VCaP (cell line): ENCODE data around the gene CNOT4.

Experiments used
- H3K27ac ChIP-seq: fragments of 450-650 bp; 2 replicates; pipeline ENCODE4 v1.5.1; 2017
- TF ChIP-seq, protein P1 (sequence below): fragments of 450-650 bp; conservative IDR thresholded peaks from 2 replicates; pipeline ENCODE4 v1.5.1; 2017; ENCODE audit warnings: mild to moderate bottlenecking, moderate library complexity

CNOT4 gene

GRCh38 chr7:135335628-135336139, 174.2 kb downstream of the CNOT4 start:
- H3K27ac ChIP-seq, result peak overlapping the region; percentile 41; the same call in 1 of the 2 replicates
- TF ChIP-seq, protein P1, sequence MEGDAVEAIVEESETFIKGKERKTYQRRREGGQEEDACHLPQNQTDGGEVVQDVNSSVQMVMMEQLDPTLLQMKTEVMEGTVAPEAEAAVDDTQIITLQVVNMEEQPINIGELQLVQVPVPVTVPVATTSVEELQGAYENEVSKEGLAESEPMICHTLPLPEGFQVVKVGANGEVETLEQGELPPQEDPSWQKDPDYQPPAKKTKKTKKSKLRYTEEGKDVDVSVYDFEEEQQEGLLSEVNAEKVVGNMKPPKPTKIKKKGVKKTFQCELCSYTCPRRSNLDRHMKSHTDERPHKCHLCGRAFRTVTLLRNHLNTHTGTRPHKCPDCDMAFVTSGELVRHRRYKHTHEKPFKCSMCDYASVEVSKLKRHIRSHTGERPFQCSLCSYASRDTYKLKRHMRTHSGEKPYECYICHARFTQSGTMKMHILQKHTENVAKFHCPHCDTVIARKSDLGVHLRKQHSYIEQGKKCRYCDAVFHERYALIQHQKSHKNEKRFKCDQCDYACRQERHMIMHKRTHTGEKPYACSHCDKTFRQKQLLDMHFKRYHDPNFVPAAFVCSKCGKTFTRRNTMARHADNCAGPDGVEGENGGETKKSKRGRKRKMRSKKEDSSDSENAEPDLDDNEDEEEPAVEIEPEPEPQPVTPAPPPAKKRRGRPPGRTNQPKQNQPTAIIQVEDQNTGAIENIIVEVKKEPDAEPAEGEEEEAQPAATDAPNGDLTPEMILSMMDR, result peak; percentile 87

DNA sequence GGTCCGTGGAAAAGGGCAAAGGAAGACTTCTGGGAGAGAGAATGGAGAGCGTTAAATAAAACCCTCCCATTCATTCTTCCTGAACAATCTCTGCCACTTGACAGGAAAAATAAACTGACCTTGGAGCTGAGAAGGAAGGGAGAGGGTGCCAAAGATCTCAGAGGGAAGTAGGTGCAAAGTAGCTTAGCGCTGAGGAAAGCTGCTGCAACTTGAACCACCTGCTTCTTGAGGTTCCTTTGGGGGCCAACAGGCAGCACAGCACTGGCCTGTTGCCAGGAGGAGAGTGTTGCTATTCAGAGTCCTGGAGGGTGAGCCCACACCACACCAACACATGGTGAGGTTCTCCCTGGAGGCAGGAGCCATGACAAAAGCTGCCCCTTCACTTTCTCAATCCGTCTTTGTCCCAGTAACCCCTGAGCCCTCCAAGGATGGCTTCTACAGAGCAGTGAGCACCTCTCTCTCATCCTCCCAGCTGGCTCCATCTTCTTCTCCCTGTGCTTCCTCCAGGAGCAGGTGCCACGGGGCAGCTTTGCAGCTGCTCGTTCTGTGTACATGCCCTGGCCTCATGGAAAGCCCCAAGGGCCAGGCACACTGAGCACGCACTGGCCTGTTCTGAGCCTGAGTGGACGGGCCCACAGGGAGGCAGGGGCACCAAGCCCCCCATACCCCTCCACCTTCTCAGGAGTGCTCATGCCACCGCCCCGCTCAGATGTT, 174.9 kb downstream of the CNOT4 start:
- H3K27ac ChIP-seq, result peak overlapping the region; percentile 41; the same call in 1 of the 2 replicates
- TF ChIP-seq, protein P1, result no peak

DNA sequence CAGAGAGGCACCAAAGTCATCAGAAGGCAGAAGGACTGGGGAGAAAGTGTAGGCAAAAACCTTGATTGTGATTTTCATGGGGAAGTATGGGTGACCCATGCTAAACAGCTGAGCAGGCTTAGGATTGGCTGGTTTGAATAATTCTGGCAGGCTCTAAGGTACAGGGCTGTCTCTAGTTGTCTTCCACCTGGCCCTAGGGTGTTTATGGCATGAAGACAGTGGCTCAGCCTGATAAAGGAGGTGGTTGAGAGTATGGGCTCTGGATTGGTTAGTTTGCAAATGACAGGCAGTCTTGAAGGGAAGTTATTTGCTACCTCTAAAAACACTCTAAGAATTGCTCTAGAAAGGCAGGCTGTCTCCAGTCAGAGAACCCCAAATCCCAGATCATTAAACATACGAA, 176.0 kb downstream of the CNOT4 start:
- no peak overlapping the region for H3K27ac ChIP-seq
- TF ChIP-seq, protein P1, result no peak

- TF ChIP-seq, protein P1, result no peak
- no peak overlapping the region for H3K27ac ChIP-seq
Observed at GRCh38 chr7:135333200-135333599, 176.7 kb downstream of the CNOT4 start.

- no peak overlapping the region for H3K27ac ChIP-seq
- TF ChIP-seq, protein P1, result no peak
Observed at GRCh38 chr7:135330088-135330487, 179.8 kb downstream of the CNOT4 start.

DNA sequence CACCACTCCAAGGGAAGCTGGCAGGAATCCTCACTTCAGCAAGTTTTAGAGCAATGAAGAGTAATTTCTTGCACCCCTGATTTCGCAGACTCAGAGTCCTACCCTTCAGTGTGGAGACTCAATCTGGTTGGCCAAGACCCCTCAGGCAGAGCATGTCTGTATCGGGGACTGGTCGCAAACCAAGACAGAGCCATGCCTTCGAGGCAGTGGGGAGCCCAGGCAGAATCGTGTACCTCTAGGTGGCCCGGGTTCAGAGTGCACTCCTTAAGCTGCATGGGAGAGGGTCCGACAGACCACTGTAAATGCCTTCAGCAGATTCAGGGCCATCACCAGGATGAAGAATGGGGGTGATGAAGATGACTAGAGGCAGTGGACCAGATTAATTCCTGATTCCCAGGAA, 181.4 kb downstream of the CNOT4 start:
- H3K27ac ChIP-seq, result no peak overlapping the region
- TF ChIP-seq, protein P1, result no peak

GRCh38 chr7:135328053-135328452, 181.8 kb downstream of the CNOT4 start:
- no peak overlapping the region for H3K27ac ChIP-seq
- TF ChIP-seq, protein P1, result no peak
